Endothelial cell of umbilical vein (primary cell): ENCODE data around the gene MTSS2. TPM values are rescaled to one million over a fixed set of nuclear protein-coding genes. Genes with fewer than 3 reads are reported as not detected.

Source experiments
- BruUV-seq: library from RNA; stranded (reverse); fragments of 400-500 nt; replicated peaks from 2 replicates; lab custom pipeline; 2021; lab: Mats Ljungman, UMichigan
- CTCF ChIA-PET: fragments of 300-600, 350-600 bp; sonication (Branson Sonifier 250); formaldehyde crosslinking; loops from one replicate; lab custom pipeline; 2021; ENCODE audit warnings: antibody characterized with exemption, inconsistent platforms; lab: Charles Lee
- POLR2A ChIA-PET: fragments of 300-600, 350-600 bp; sonication (Branson Sonifier 250); formaldehyde crosslinking; loops from one replicate; lab custom pipeline; 2021; ENCODE audit warnings: antibody characterized with exemption, inconsistent platforms; lab: Charles Lee
- DNase-seq: peaks from one replicate; pipeline ENCODE4 v3.0.0-alpha.2; 2011; ENCODE audit warnings: low read depth, low spot score
- FAIRE-seq: peaks from 2 replicates; lab custom pipeline; 2011; peaks lifted over from hg19 to GRCh38; lab: Jason Lieb, UNC
- H2AFZ ChIP-seq: 2 replicates; pipeline ENCODE4 v1.6.0; 2012; ENCODE audit warnings: low read depth, low read length, control low read depth, inconsistent platforms
- H3K27ac ChIP-seq: 2 replicates; pipeline ENCODE4 v1.5.1; 2011; ENCODE audit warnings: low read depth, mild to moderate bottlenecking, control low read depth, low read length, moderate library complexity; ENCODE audit not compliant: insufficient read depth
- H3K27me3 ChIP-seq, 2 experiments: 2 replicates each; pipeline versions ENCODE4 v1.6.0 to v1.6.1; 2011; ENCODE audit warnings: low read length in 2 of 2, mixed read lengths in 1 of 2; ENCODE audit not compliant: control insufficient read depth in 2 of 2, insufficient read depth in 2 of 2
- H3K36me3 ChIP-seq, 2 experiments: 2 replicates in 1 of 2; 3 replicates in 1 of 2; pipeline ENCODE4 v1.5.1; 2011; ENCODE audit warnings: low read length in 2 of 2, mild to moderate bottlenecking in 1 of 2, moderate library complexity in 1 of 2; ENCODE audit not compliant: control insufficient read depth in 2 of 2, insufficient read depth in 2 of 2; ENCODE audit errors: extremely low read depth in 1 of 2
- H3K4me1 ChIP-seq: 3 replicates; pipeline ENCODE4 v1.5.1; 2011; ENCODE audit warnings: mild to moderate bottlenecking, low read length; ENCODE audit not compliant: control insufficient read depth, insufficient read depth; ENCODE audit errors: extremely low read depth
- H3K4me2 ChIP-seq: 2 replicates; pipeline ENCODE4 v1.6.1; 2011; ENCODE audit warnings: low read length, control low read depth, mixed read lengths; ENCODE audit not compliant: insufficient read depth
- H3K4me3 ChIP-seq, 3 experiments: fragments of 200-600 bp in 1 of 3; sonication (generic), shearing (Covaris generic) in 1 of 3; replicated peaks in 1 of 3; 2 replicates each; pipeline ENCODE4 v1.5.1; 2011 to 2016; ENCODE audit warnings: control low read depth in 3 of 3, low read length in 3 of 3, mild to moderate bottlenecking in 2 of 3, inconsistent platforms in 1 of 3, low read depth in 1 of 3, moderate library complexity in 1 of 3; ENCODE audit not compliant: insufficient read depth in 1 of 3
- H3K79me2 ChIP-seq: 2 replicates; pipeline ENCODE4 v1.6.0; 2012; ENCODE audit warnings: low read length, inconsistent platforms; ENCODE audit not compliant: control insufficient read depth, insufficient read depth
- H3K9ac ChIP-seq: replicated peaks from 2 replicates; pipeline ENCODE3; 2011; ENCODE audit warnings: low read length, control low read depth; ENCODE audit not compliant: insufficient read depth; ENCODE audit errors: extremely low read depth
- H3K9me1 ChIP-seq: replicated peaks from 3 replicates; pipeline ENCODE4 v1.6.0; 2011; ENCODE audit warnings: mild to moderate bottlenecking, low read length; ENCODE audit not compliant: control insufficient read depth, insufficient read depth; ENCODE audit errors: extremely low read depth
- H3K9me3 ChIP-seq: replicated peaks from 2 replicates; pipeline ENCODE4 v1.5.1; 2012; ENCODE audit warnings: low read length, inconsistent platforms; ENCODE audit not compliant: control insufficient read depth, insufficient read depth
- H4K20me1 ChIP-seq: replicated peaks from 2 replicates; pipeline ENCODE3; 2011; ENCODE audit warnings: mild to moderate bottlenecking, low read length; ENCODE audit not compliant: control insufficient read depth, insufficient read depth; ENCODE audit errors: extremely low read depth
- CTCF ChIP-seq, 2 donors: IDR thresholded peaks; 1 replicate in 1 of 2; 2 replicates in 1 of 2; pipeline ENCODE4 v1.5.1; 2011; ENCODE audit warnings: low read length in 2 of 2, mild to moderate bottlenecking in 2 of 2, moderate library complexity in 2 of 2, control low read depth in 1 of 2, inconsistent platforms in 1 of 2, low read depth in 1 of 2; ENCODE audit not compliant: insufficient read depth in 1 of 2; ENCODE audit errors: extremely low read depth in 1 of 2
- EZH2 ChIP-seq: IDR thresholded peaks from 2 replicates; pipeline ENCODE4 v1.6.1; 2012; ENCODE audit warnings: borderline replicate concordance, low read depth, mild to moderate bottlenecking, moderate library complexity, low read length, inconsistent platforms; ENCODE audit not compliant: severe bottlenecking
- FOS ChIP-seq: IDR thresholded peaks from 2 replicates; pipeline ENCODE4 v1.6.1; 2011; ENCODE audit warnings: mild to moderate bottlenecking, low read length, moderate library complexity, borderline replicate concordance; ENCODE audit not compliant: insufficient read depth
- GATA2 ChIP-seq: IDR thresholded peaks from 2 replicates; pipeline ENCODE4 v1.7.0; 2011; ENCODE audit warnings: low read depth, mild to moderate bottlenecking, moderate library complexity, mixed read lengths, low read length; ENCODE audit not compliant: insufficient read length, insufficient read depth
- JUN ChIP-seq: IDR thresholded peaks from 2 replicates; pipeline ENCODE4 v1.6.1; 2011; ENCODE audit warnings: borderline replicate concordance, low read depth; ENCODE audit not compliant: insufficient read length, insufficient read depth
- MYC ChIP-seq: IDR thresholded peaks from one replicate; pipeline ENCODE4 v1.6.1; 2011; ENCODE audit warnings: mild to moderate bottlenecking, low read depth, low read length
- POLR2A ChIP-seq: IDR thresholded peaks from 2 replicates; pipeline ENCODE4 v1.6.1; 2012; ENCODE audit warnings: low read depth, mild to moderate bottlenecking, control low read depth, low read length
- POLR2AphosphoS5 ChIP-seq: IDR thresholded peaks from 2 replicates; pipeline ENCODE4 v1.6.1; 2012; ENCODE audit warnings: low read depth, mild to moderate bottlenecking, control low read depth, low read length, moderate library complexity; ENCODE audit not compliant: insufficient read depth
- dilution Hi-C: fragments of 300-500 bp; cut with MboI; formaldehyde crosslinking; loops from one replicate; pipeline ENCODE4 v1.15.0; 2019; ENCODE audit warnings: low sequenced_read_pairs; ENCODE audit not compliant: extremely low pct_ligation_motif_present
- intact Hi-C: fragments of 100-400 bp; cut with micrococcal nuclease; formaldehyde crosslinking; loops from one replicate; pipeline ENCODE4 v1.10.0; 2022
- polyA plus RNA-seq, 4 experiments: library from polyadenylated mRNA; depleted of rRNA in 3 of 4; stranded (reverse) in 3 of 4; unstranded in 1 of 4; fragments of >200 nt; gene quantifications; 2 replicates each; pipeline versions ENCODE4 v1.2.1 to v1.2.3, GENCODE V29; 2011 to 2012; ENCODE audit warnings: missing spikeins in 1 of 4
- total RNA-seq: library from RNA; stranded (reverse); gene quantifications from 2 replicates; pipeline ENCODE4 v1.2.3, GENCODE V29; 2021
- TF ChIP-seq, protein P1 (sequence below): IDR thresholded peaks from 2 replicates; pipeline ENCODE4 v1.6.1; 2011; ENCODE audit not compliant: insufficient read depth, insufficient read length

The MTSS2 gene
- total and polyA plus RNA-seq, 2 donors (not counting 3 experiments of a cell fraction or from before 2014, with no cell fraction given), result 38.4 to 42.3 TPM

DNA sequence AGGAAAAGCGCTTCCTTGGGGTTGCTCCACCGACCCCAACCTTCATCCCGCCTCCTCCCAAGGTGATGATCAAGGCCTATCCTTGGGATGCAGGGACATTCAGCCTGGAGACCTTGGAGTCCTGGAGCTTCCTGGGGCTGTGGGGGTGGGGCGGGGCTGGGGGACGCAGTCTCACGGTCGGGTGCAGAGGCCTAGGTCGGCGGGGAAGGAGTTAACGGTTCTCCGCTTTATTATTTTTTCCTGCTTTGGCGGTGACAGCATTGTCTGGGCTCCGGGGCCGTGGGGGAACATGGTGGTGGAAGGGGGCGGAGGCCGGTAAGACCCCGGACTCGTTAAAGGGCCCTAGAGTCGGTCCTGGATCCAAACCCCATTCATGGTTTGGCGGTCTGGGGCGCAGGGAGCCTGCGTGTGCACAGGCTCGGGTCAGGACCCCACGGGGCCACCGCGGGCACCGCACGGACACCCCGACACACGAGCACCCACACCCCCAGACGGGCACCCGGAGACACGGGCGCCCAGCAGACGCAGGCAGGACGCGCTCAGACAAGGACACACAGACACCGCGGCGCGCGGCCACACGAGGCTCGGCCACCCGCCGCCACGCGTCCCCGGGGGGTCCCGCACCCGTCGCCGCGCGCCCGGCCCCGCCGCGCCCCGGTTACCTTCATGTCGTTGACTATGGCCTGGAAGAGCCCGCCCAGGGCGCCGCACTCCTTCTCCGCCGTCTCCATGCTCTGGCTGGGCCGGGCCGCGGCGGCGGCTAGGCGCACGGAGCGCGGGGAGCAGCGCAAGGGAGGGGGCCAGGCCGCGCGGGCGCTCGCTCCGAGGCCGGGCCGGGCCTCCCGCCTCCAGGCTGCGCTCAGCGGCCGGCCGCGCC lies 554 bp downstream of the MTSS2 start:
- Histone ChIP-seq H3K27ac (peak overlapping the region; percentile 30), H3K4me3 (peak overlapping the region; percentile 58 to 94 (median 61)), H3K9me3 (no peaks in the 10 kb centered on the region), H3K9me1 (no peaks in the 10 kb centered on the region), H3K9ac (peak overlapping the region; percentile 62), H3K36me3 (peaks cover 0 to 4% of the 10 kb centered on the region in 2 experiments), H3K27me3 (no peaks in the 10 kb centered on the region), H3K79me2 (peaks cover 33% of the 10 kb centered on the region), H3K4me1 (peaks cover 21% of the 10 kb centered on the region), H3K4me2 (peak overlapping the region; percentile 76), H4K20me1 (no peaks in the 10 kb centered on the region), H2AFZ (peak overlapping the region; percentile 17)
- POLR2A ChIA-PET, result interaction anchor here (0.6 kb wide), 1 partner anchor 85 kb away, joined by 3 read pairs; no protein-coding TSS in a partner anchor
- DNase-seq (no peak), FAIRE-seq (no peak)
- TF ChIP-seq, protein P1, sequence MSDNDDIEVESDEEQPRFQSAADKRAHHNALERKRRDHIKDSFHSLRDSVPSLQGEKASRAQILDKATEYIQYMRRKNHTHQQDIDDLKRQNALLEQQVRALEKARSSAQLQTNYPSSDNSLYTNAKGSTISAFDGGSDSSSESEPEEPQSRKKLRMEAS, result no peak
- no peak for TF ChIP-seq CTCF (IDR thresholded peaks at IDR 0.05; ENCODE audit: extremely low read depth in 1 of 2, insufficient read depth in 1 of 2, low read depth in 1 of 2, low read length in 2 of 2)
- no peak for TF ChIP-seq POLR2A
- no peak for TF ChIP-seq GATA2
- no peak for TF ChIP-seq MYC
- TF ChIP-seq JUN, result no peak
- no peak for TF ChIP-seq FOS
- TF ChIP-seq POLR2AphosphoS5, result no peak
- TF ChIP-seq EZH2, result no peak
- dilution Hi-C loops (no loop called here), intact Hi-C loops (loop anchor here (1.0 to 5.0 kb wide), 2 partner anchors 53 to 1498 kb away; partner anchors contain the start of gene SNTB2)
- BruUV-seq, result no TSS peak
- CTCF ChIA-PET, result interaction anchor here (1.9 to 5.1 kb wide), 2 partner anchors 53 to 85 kb away, joined by 9 to 53 read pairs; no protein-coding TSS in a partner anchor
